CD14-positive monocyte (primary cell): Measurements from ENCODE around the gene AHR. TPM values are rescaled to one million over a fixed set of nuclear protein-coding genes. Genes with fewer than 3 reads are reported as not detected.

Experiments
- DNase-seq, 3 donors: peaks; one replicate each; pipeline ENCODE4 v3.0.0-alpha.2; 2011 to 2022
- H2AFZ ChIP-seq: 2 replicates; pipeline ENCODE4 v1.6.0; 2012; ENCODE audit warnings: mild to moderate bottlenecking, low read depth, low read length, inconsistent platforms; ENCODE audit not compliant: insufficient read depth, poor library complexity, severe bottlenecking
- H3K27ac ChIP-seq, 2 donors: 1 replicate in 1 of 2; 2 replicates in 1 of 2; pipeline ENCODE4 v1.5.1; 2012 to 2013; ENCODE audit warnings: low read length in 2 of 2, control low read depth in 1 of 2, inconsistent platforms in 1 of 2, low read depth in 1 of 2, mild to moderate bottlenecking in 1 of 2
- H3K27me3 ChIP-seq, 2 donors: one replicate each; pipeline versions ENCODE4 v1.6.0 to v1.6.1; 2011 to 2013; ENCODE audit warnings: low read length in 2 of 2; ENCODE audit not compliant: control insufficient read depth in 2 of 2, insufficient read depth in 2 of 2
- H3K36me3 ChIP-seq, 2 donors: replicated peaks in 1 of 2; 1 replicate in 1 of 2; 2 replicates in 1 of 2; pipeline versions ENCODE4 v1.5.1 to v1.6.1; 2012 to 2013; ENCODE audit warnings: low read length in 2 of 2, control low read depth in 1 of 2, inconsistent platforms in 1 of 2, mild to moderate bottlenecking in 1 of 2; ENCODE audit not compliant: insufficient read depth in 2 of 2, control insufficient read depth in 1 of 2
- H3K4me1 ChIP-seq, 2 donors: 1 replicate in 1 of 2; 2 replicates in 1 of 2; pipeline versions ENCODE4 v1.5.1 to v1.6.1; 2012 to 2013; ENCODE audit warnings: low read length in 2 of 2, control low read depth in 1 of 2, inconsistent platforms in 1 of 2, mild to moderate bottlenecking in 1 of 2, moderate library complexity in 1 of 2; ENCODE audit not compliant: insufficient read depth in 2 of 2, control insufficient read depth in 1 of 2
- H3K4me2 ChIP-seq: replicated peaks from 2 replicates; pipeline ENCODE3; 2012; ENCODE audit warnings: low read length, moderate library complexity, mild to moderate bottlenecking; ENCODE audit not compliant: poor library complexity, severe bottlenecking; ENCODE audit errors: extremely low read depth
- H3K4me3 ChIP-seq, 3 experiments: fragments of 200-600 bp in 1 of 3; sonication (generic) in 1 of 3; replicated peaks in 1 of 3; 1 replicate in 2 of 3; 2 replicates in 1 of 3; pipeline ENCODE4 v1.5.1; 2011 to 2013; ENCODE audit warnings: low read length in 3 of 3, mild to moderate bottlenecking in 3 of 3, control low read depth in 2 of 3, low read depth in 2 of 3, inconsistent platforms in 1 of 3, moderate library complexity in 1 of 3
- H3K79me2 ChIP-seq: 2 replicates; pipeline ENCODE4 v1.6.0; 2012; ENCODE audit warnings: mild to moderate bottlenecking, control low read depth, inconsistent platforms, low read length, moderate library complexity; ENCODE audit not compliant: insufficient read depth
- H3K9ac ChIP-seq: 2 replicates; pipeline ENCODE4 v1.6.0; 2017; ENCODE audit warnings: low read length, mild to moderate bottlenecking; ENCODE audit not compliant: insufficient read depth, poor library complexity, severe bottlenecking
- H3K9me3 ChIP-seq, 2 donors: replicated peaks in 1 of 2; 1 replicate in 1 of 2; 2 replicates in 1 of 2; pipeline versions ENCODE4 v1.5.1 to v1.6.1; 2012 to 2013; ENCODE audit warnings: low read length in 2 of 2, control low read depth in 1 of 2; ENCODE audit not compliant: control insufficient read depth in 1 of 2, insufficient read depth in 1 of 2
- H4K20me1 ChIP-seq: 2 replicates; pipeline ENCODE4 v1.6.0; 2012; ENCODE audit warnings: mild to moderate bottlenecking, low read length, control low read depth, moderate library complexity; ENCODE audit not compliant: insufficient read depth
- H3K27ac Mint-ChIP-seq, 7 donors: one replicate each; pipeline ENCODE4 v1.8.0; 2020; ENCODE audit warnings: mild to moderate bottlenecking in 7 of 7, mixed read lengths in 7 of 7, moderate library complexity in 6 of 7, inconsistent platforms in 2 of 7
- H3K27me3 Mint-ChIP-seq, 3 donors: one replicate each; pipeline ENCODE4 v1.8.0; 2021 to 2022; ENCODE audit warnings: low read depth in 3 of 3, mild to moderate bottlenecking in 3 of 3, mixed read lengths in 3 of 3, moderate library complexity in 3 of 3, inconsistent platforms in 1 of 3
- H3K36me3 Mint-ChIP-seq, 2 donors: one replicate each; pipeline ENCODE4 v1.8.0; 2020; ENCODE audit warnings: mixed read lengths in 2 of 2, inconsistent platforms in 1 of 2, mild to moderate bottlenecking in 1 of 2
- H3K4me1 Mint-ChIP-seq: one replicate; pipeline ENCODE4 v1.8.0; 2020; ENCODE audit warnings: mild to moderate bottlenecking, mixed read lengths
- H3K4me3 Mint-ChIP-seq, 2 donors: one replicate each; pipeline ENCODE4 v1.8.0; 2020; ENCODE audit warnings: mild to moderate bottlenecking in 2 of 2, mixed read lengths in 2 of 2, moderate library complexity in 1 of 2
- H3K9me3 Mint-ChIP-seq, 7 donors: one replicate each; pipeline ENCODE4 v1.8.0; 2020 to 2022; ENCODE audit warnings: mixed read lengths in 7 of 7, mild to moderate bottlenecking in 6 of 7, moderate library complexity in 6 of 7, inconsistent platforms in 2 of 7
- WGBS: methylation state at CpG from one replicate; pipeline ENCODE4 v1.1.5; 2013; ENCODE audit warnings: missing lambda C conversion rate; ENCODE audit not compliant: insufficient coverage; 5-methylcytosine and 5-hydroxymethylcytosine counted together
- intact Hi-C, 2 donors: fragments of 100-400 bp; cut with micrococcal nuclease; formaldehyde crosslinking; loops; one replicate each; pipeline versions ENCODE4 v1.15.0 to v1.15.1; 2023
- polyA plus RNA-seq, 3 donors: library from polyadenylated mRNA; depleted of rRNA in 1 of 3; unstranded in 2 of 3; stranded (reverse) in 1 of 3; fragments of 300-500 nt in 2 of 3; fragments of >200 nt in 1 of 3; fragmentation: Illumina TruSeq in 2 of 3; gene quantifications; 1 replicate in 2 of 3; 2 replicates in 1 of 3; pipeline ENCODE4 v1.2.3, GENCODE V29; 2012 to 2021
- TF ChIP-seq, protein P1 (sequence below): fragments of 200-600 bp; IDR thresholded peaks from one replicate; pipeline ENCODE4 v1.8.0; 2022; ENCODE audit warnings: antibody characterized with exemption, mild to moderate bottlenecking

Gene AHR
- polyA plus RNA-seq, 3 donors = 42.4 to 56.6 (median 54.1) TPM

DNA sequence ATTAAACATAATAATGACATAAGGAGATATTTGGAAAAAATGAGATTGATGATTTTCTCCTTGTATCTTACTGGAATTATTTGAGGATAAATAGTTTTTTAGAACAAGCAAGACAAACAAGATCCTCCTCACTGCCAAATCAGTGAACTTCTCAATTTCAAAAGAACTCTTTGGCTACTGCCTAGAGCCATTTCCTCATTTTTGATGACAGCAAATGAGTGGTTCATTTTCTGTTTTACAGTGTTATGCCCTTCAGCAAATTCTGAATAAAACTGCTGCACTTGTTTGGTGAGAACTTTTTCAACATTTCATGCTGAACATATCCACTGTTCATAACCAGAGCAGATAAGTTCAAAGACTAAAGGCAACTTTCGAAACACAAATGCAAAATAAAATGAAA is 42.5 kb upstream of the AHR start:
- Histone ChIP-seq H3K9me3 (no peaks in the 10 kb centered on the region), H3K4me3 (no peak overlapping the region), H3K36me3 (no peaks in the 10 kb centered on the region), H3K79me2 (no peaks in the 10 kb centered on the region), H3K27ac (no peak overlapping the region), H3K9ac (no peak overlapping the region), H3K27me3 (no peaks in the 10 kb centered on the region), H2AFZ (no peak overlapping the region), H3K4me1 (peaks cover 6 to 9% of the 10 kb centered on the region in 2 donors), H3K4me2 (no peak overlapping the region), H4K20me1 (no peaks in the 10 kb centered on the region)
- peak; percentile 47 to 76 (median 60) for DNase-seq
- Mint-ChIP-seq H3K4me1 (peaks cover 17% of the 10 kb centered on the region), H3K9me3 (peaks cover 0 to 7% (median 2%) of the 10 kb centered on the region in 7 donors), H3K4me3 (no peak overlapping the region), H3K27ac (peak overlapping the region in 3 of 7 donors; percentile 1 to 35 (median 12)), H3K27me3 (peaks cover 0 to 1% (median 0%) of the 10 kb centered on the region in 3 donors), H3K36me3 (no peaks in the 10 kb centered on the region)
- intact Hi-C loops = no loop called here
- TF ChIP-seq, protein P1, sequence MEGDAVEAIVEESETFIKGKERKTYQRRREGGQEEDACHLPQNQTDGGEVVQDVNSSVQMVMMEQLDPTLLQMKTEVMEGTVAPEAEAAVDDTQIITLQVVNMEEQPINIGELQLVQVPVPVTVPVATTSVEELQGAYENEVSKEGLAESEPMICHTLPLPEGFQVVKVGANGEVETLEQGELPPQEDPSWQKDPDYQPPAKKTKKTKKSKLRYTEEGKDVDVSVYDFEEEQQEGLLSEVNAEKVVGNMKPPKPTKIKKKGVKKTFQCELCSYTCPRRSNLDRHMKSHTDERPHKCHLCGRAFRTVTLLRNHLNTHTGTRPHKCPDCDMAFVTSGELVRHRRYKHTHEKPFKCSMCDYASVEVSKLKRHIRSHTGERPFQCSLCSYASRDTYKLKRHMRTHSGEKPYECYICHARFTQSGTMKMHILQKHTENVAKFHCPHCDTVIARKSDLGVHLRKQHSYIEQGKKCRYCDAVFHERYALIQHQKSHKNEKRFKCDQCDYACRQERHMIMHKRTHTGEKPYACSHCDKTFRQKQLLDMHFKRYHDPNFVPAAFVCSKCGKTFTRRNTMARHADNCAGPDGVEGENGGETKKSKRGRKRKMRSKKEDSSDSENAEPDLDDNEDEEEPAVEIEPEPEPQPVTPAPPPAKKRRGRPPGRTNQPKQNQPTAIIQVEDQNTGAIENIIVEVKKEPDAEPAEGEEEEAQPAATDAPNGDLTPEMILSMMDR = no peak
- WGBS = no CpG with 5 or more reads among the region's 1 CpG

DNA sequence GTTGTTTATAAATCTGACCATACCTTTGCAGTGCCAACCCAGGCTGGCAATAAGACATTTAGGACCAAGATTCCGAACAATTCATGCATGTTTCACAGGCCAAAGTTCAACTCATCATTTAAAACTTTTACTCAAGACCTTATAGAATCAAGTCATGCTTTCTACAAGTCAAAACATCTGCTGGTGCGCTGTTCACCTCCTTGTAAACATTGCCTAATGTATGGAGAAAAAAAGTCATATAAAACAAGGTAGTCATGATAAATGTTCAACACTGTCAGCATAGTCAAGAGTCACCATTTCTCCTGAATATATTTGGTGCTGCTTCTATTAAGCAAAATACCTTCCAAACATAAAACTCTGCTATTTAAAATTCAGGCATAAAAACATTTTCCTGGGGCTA is 42.1 kb upstream of the AHR start:
- Mint-ChIP-seq H3K27me3 (peaks cover 0 to 1% (median 0%) of the 10 kb centered on the region in 3 donors), H3K4me1 (peaks cover 18% of the 10 kb centered on the region), H3K36me3 (no peaks in the 10 kb centered on the region), H3K4me3 (no peak overlapping the region), H3K27ac (peak overlapping the region in 4 of 7 donors; percentile 1 to 60 (median 24)), H3K9me3 (peaks cover 0 to 7% (median 2%) of the 10 kb centered on the region in 7 donors)
- H4K20me1 ChIP-seq = no peaks in the 10 kb centered on the region
- H3K27me3 ChIP-seq = no peaks in the 10 kb centered on the region
- no peak overlapping the region for H3K4me3 ChIP-seq
- no peak overlapping the region for H3K27ac ChIP-seq
- no peak overlapping the region for H3K4me2 ChIP-seq
- H3K36me3 ChIP-seq = no peaks in the 10 kb centered on the region
- TF ChIP-seq, protein P1 = no peak
- no peaks in the 10 kb centered on the region for H3K79me2 ChIP-seq
- peaks cover 6 to 9% of the 10 kb centered on the region in 2 donors for H3K4me1 ChIP-seq
- H3K9ac ChIP-seq = no peak overlapping the region
- DNase-seq = no peak
- no peaks in the 10 kb centered on the region for H3K9me3 ChIP-seq
- intact Hi-C loops = no loop called here
- H2AFZ ChIP-seq = no peak overlapping the region
- WGBS = no CpG with 5 or more reads among the region's 2 CpGs
